IMR-90 (cell line): ENCODE measurements around the gene GALNT4.

Source experiments
- MAFK ChIP-seq: IDR thresholded peaks from 2 replicates; pipeline ENCODE4 v1.6.1; 2012; ENCODE audit warnings: low read depth, low read length, improper control_type of control experiment
- SMC3 ChIP-seq: fragments of 150-350 bp; IDR thresholded peaks from 2 replicates; pipeline ENCODE4 v1.6.1; 2016; ENCODE audit warnings: low read depth, mild to moderate bottlenecking, antibody characterized with exemption, low read length, moderate library complexity
- TF ChIP-seq, protein P1 (sequence below): conservative IDR thresholded peaks from 2 replicates; pipeline ENCODE4 v1.5.1; 2012; ENCODE audit warnings: mild to moderate bottlenecking, low read depth, low read length, improper control_type of control experiment

DNA sequence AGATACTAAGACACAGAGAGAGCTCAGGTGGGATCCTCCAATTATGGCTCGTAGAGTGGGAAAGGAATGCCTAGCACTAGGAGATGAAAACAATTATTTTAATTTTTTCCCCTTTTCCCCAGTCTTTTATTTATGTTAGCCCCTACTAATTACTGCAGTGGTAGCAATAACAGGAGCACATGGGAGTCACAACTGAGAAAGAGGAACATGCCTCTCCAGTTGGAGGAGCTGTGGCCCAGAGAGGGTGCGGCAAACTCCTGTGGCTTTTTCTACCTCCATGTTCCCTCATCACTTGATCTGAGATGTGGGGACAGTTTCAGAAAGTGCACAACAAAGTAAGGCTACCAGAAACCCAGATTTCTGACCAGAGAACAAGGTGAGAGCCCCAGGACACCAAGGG lies 27.2 kb upstream of the GALNT4 start:
- no peak for TF ChIP-seq MAFK
- TF ChIP-seq, protein P1, sequence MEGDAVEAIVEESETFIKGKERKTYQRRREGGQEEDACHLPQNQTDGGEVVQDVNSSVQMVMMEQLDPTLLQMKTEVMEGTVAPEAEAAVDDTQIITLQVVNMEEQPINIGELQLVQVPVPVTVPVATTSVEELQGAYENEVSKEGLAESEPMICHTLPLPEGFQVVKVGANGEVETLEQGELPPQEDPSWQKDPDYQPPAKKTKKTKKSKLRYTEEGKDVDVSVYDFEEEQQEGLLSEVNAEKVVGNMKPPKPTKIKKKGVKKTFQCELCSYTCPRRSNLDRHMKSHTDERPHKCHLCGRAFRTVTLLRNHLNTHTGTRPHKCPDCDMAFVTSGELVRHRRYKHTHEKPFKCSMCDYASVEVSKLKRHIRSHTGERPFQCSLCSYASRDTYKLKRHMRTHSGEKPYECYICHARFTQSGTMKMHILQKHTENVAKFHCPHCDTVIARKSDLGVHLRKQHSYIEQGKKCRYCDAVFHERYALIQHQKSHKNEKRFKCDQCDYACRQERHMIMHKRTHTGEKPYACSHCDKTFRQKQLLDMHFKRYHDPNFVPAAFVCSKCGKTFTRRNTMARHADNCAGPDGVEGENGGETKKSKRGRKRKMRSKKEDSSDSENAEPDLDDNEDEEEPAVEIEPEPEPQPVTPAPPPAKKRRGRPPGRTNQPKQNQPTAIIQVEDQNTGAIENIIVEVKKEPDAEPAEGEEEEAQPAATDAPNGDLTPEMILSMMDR: no peak
- TF ChIP-seq SMC3: no peak
